Stimulated activated CD8-positive, alpha-beta memory T cell treated with anti-CD3 and anti-CD28 coated beads, Interleukin-15, amount 100 ng/mL, for 1 hour (primary cell): ENCODE data around the gene ABR.
"Not testable (repeated sequence)": the region's sequence is repeated elsewhere in the genome, so short reads cannot be mapped to it uniquely, and the experiment has no call there.

Experiments used
- DNase-seq: peaks from one replicate; pipeline ENCODE4 v3.0.0-alpha.2; 2020; ENCODE audit warnings: low read depth

The ABR gene

GRCh38 chr17:981292-981658 is 198.5 kb downstream of the ABR start:
- no peak for DNase-seq

GRCh38 chr17:980406-981291 is 199.1 kb downstream of the ABR start:
- DNase-seq: peak; percentile 54

GRCh38 chr17:979539-980405 is 200.0 kb downstream of the ABR start, which contains the start of gene NXN:
TSS of gene NXN (minus strand) at chr17:979776.
- peak; percentile 84 for DNase-seq

- no peak for DNase-seq
These were observed 200.6 kb downstream of the ABR start for GRCh38 chr17:979212-979538.

- no peak for DNase-seq
These were observed 201.4 kb downstream of the ABR start for GRCh38 chr17:978103-979093.

GRCh38 chr17:977166-977565 is 202.6 kb downstream of the ABR start:
- DNase-seq: no peak

- no peak for DNase-seq
These were observed 203.5 kb downstream of the ABR start for GRCh38 chr17:976312-976711.

- no peak for DNase-seq
These were observed 204.3 kb downstream of the ABR start for GRCh38 chr17:975371-975915.

- DNase-seq: not testable (repeated sequence)
These were observed 205.0 kb downstream of the ABR start for GRCh38 chr17:974778-975177.

GRCh38 chr17:973053-973452 is 206.7 kb downstream of the ABR start:
- DNase-seq: no peak

GRCh38 chr17:971861-972260 is 207.9 kb downstream of the ABR start:
- DNase-seq: not testable (repeated sequence)

GRCh38 chr17:970364-970763 is 209.4 kb downstream of the ABR start:
- no peak for DNase-seq

GRCh38 chr17:969811-970355 is 209.9 kb downstream of the ABR start:
- DNase-seq: no peak

GRCh38 chr17:968812-969730 is 210.7 kb downstream of the ABR start:
- no peak for DNase-seq

GRCh38 chr17:967122-967521 is 212.7 kb downstream of the ABR start:
- DNase-seq: no peak

- DNase-seq: no peak
These were observed 214.3 kb downstream of the ABR start for GRCh38 chr17:965311-965989.

GRCh38 chr17:964876-965275 is 214.9 kb downstream of the ABR start:
- DNase-seq: no peak

- DNase-seq: no peak
These were observed 217.1 kb downstream of the ABR start for GRCh38 chr17:962670-963069.

GRCh38 chr17:962166-962565 is 217.6 kb downstream of the ABR start:
- no peak for DNase-seq
